HG02943 (cell line): ENCODE measurements around the gene MREG.
"Not testable (repeated sequence)": the region's sequence is repeated elsewhere in the genome, so short reads cannot be mapped to it uniquely, and the experiment has no call there.

ENCODE experiments used
- ATAC-seq: cut with Tn5 transposase; IDR thresholded peaks from one replicate; pipeline ENCODE4 v1.9.1; 2021; ENCODE audit warnings: mild to moderate bottlenecking, low read depth, moderate library complexity; ENCODE audit not compliant: unreplicated experiment

Gene MREG

DNA sequence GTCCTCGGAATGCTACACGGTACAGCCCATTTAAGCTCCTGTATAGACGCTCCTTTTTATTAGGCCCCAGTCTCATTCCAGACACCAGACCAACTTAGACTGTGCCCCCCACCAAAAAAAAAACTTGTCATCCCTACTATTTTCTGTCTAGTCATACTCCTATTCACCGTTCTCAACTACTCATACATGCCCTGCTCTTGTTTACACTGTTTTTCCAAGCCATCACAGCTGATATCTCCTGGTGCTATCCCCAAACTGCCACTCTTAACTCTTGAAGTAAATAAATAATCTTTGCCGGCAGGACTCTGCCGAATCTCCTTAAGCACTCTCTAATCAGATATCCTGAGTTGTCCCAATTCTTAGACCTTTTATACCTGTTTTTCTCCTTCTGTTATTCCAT, 86.4 kb downstream of the MREG start:
- not testable (repeated sequence) for ATAC-seq

DNA sequence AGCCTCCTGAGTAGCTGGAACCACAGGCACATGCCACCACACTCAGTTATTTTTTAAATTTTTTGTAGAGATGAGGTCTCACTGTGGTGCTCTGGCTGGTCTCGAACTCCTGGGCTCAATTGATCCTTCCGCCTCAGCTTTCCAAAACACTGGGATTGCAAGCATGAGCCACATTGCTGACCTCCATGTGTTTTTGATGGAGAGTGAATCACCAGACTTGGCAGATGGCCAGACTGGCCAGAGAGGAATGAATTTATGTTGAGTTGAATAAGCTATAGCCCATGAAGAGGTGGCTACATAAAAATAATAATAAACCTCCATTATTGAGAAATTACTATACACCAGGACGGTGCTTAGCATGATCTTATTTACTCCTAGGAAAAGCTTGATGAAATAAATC, 91.5 kb downstream of the MREG start:
- ATAC-seq, result no peak

DNA sequence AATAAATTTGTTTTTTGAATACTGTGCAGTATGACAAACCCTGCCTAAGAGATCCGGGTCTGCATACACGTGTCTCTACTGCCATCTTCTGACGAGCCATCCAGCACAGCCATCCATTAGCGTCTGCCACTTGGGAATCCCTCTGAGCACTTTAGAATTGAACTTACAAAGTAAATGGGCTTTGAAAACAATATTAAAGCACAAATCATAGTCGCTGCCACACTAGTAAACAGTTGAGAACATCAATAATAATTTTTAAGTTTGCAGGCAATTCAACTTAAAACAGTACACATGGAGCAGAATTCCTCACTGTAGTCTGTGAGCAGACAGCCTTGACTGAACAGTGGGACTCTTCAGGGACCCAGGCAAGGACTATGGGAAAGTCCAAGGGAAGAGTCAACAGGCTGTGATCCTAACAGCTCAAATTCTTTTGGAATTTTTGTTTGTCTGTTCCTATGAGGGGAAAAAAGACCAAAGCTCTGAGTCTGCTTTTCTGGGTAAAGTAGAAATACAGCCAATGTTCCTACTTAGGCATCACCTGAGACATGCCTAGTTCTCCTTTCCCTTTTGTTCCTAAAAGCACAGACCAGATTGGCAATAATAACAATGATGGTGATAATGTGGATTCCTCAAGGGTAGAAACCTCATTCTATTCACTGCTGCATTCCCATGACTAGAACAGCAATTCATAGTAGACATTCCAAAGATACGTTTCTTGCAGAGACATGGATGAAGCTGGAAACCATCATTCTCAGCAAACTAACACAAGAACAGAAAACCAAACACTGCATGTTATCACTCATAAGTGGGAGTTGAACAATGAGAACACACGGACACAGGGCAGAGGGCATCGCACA, 92.9 kb downstream of the MREG start:
- ATAC-seq, result peak; percentile 56

DNA sequence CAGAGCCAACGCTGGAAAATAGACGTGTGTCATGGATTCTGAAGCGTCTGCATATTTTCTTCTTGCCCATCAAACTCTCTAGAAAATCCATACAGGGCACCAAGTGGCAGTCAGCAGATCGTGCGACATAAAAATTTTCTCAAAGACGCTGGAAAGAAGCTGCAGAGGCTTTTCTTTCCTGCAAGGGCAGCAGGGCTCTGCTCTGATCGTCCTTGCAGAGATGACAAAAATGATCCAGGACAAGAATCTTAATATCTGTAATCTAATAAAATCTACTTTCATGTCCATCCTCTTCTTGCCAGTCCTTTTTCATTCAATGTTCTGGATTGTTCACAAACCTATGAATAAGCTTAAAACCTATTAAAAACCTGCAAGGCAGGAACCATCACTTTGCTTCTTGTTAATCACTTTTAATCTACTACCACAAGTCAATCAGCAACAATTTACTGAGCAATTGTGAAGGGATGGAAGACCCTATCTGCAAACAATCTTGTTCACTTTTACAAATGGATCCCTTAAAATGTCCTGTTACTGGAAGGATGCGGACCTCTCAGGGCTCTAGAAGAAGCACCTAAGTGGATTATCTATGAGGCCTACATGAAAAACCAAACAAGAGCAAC, 93.6 kb downstream of the MREG start:
- no peak for ATAC-seq

DNA sequence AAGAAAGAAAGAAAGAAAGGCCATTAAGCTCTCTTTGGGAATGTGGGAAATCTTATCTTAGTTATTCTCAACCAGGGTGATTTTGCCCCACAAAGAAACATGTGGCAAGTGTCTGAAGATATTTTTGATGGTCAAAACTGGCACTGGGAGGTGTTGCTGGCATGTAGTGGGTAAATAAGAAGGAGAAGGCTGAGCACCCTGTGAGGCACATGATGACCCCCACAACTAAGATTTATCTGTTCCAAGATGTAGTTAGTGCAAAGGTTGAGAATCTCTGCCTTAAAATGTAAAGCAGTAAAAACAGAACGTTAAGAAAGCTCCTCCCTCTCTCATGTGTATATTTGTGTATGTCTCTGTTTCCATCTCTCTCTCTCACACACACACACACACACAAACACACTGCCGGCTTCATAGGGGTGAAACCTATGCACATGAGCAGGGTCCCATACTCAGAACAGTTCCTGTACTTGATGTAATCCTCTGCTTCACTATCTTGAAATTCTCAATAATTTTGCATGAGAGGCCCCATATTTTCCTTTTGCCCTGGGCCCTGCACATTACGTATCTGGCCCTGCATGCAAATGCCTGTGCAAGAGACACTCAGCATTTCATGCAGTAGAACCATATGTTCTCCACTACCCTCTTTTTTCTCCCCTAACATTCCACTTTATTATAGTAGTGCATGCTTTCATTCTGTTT, 94.3 kb downstream of the MREG start:
- no peak for ATAC-seq

DNA sequence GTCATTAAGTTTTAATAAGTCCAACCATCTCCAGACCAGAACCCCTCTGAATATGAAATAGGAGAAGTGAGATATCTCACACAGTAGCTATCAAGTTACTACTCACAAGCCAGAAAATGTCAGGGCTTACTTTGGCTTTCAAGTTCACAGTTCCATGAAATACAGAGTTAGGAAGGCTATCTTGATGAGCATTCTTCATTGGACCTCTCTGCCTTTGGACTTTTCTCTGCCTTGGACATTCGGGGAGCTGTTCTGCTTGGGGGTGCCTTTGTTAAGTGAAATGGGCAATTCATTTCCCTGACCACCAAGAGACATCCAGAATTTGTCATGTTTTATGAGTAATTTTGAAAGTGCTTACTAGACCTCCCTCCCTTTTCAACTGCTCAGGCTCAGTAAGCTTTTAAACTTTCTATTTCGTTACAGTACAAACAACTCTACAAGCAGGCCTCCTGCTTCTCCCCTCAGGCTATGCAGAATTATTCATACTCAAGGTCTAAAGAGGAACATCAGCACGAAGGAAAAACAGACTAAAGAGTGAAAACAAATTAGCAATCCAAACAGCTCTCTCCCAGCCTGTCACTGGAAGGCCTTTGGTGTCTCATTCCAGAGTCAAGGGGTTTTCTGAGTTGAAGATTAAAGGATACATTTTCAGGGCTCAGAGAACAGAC, 95.3 kb downstream of the MREG start:
- peak; percentile 79 for ATAC-seq

DNA sequence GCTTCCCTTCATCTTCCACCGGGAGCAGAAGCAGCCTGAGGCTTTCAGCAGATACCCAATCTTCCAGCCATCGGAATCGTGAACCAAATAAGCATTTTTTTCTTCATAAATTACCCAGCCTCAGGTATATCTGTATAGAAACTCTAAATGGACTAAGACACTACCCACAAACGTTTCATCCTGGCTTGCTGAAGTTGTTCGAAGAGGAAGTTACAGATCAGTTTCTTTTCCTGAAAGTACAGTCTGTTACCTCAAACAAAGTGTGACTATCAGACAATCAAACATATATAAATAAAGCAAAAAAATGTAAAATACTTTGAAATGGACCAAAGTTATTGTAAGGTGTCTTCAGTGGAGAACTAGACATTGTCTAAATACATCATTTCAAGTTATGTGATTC, 97.9 kb downstream of the MREG start:
- no peak for ATAC-seq

DNA sequence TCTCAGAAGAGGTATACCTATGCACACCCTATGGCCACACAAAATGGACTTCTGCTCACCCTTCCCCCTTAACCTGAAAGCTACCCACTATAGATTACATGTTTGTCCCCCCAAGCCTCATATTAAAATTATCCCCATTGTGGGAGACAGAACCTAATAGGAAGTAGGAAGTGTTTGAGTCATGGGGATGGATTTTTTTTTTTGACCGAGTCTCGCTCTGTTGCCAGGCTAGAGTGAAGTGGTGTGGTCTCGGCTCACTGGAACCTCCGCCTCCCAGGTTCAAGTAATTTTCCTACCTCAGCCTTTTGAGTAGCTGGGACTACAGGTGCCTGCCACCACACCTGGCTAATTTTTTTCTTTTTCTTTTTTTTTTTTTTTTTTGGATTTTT, 98.6 kb downstream of the MREG start:
- ATAC-seq, result no peak

DNA sequence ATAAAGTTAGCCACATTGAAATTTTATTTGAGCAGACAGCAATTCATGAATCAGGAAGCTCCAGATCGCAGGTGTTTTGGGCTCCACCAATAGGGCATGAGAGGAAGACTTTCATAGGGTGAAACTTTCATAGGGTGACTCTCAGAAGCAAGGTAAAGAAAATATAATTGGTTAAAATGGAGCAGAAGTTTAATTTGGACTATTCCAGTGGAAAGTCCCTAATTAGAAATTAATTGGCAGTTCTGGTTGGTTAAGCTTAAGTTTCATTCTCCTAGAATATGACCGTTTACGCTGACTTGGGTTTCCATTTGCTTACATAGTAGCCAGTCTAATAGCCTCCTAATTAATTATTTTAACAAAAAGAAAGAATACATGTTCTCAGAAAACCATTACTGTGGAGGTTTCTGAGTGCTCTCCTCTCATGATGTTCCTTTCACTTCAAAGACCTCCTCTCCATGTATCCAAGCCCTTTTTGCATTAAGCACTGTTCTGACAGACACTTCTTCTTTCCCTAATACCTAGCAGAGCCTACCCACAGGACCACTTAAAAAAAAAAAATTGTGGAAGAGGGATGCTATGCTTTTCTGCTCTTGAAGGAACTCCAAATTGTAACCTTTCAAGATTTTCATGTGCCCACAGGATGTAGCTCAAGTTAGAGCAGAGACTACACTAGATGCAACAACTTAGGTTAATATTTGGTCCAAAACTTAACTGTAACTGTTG, 99.1 kb downstream of the MREG start:
- ATAC-seq, result no peak

DNA sequence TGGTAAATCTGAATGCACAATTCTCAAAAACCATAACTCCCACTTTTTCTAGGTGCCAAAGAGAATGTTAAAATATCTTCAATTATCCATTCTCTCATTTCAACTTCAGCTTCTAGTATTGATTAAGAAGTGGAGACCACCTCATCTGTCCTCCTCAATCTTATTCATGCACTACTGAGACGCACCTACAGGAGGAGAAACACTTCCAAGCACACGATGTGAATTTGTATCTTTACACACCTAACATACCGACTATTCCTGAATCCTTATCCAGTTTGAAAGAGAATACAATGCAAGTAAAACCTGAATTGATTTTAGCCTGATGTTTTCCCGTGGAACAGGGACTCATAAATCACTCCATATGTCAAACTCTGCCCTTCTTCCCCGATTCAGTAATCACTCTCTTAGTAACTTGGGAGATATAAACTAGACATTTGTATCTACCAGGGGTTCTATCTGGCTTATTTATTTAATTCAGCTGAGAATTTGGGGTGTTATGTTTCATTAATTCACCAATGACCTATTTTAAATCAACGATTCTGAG, 101.0 kb downstream of the MREG start:
- no peak for ATAC-seq

DNA sequence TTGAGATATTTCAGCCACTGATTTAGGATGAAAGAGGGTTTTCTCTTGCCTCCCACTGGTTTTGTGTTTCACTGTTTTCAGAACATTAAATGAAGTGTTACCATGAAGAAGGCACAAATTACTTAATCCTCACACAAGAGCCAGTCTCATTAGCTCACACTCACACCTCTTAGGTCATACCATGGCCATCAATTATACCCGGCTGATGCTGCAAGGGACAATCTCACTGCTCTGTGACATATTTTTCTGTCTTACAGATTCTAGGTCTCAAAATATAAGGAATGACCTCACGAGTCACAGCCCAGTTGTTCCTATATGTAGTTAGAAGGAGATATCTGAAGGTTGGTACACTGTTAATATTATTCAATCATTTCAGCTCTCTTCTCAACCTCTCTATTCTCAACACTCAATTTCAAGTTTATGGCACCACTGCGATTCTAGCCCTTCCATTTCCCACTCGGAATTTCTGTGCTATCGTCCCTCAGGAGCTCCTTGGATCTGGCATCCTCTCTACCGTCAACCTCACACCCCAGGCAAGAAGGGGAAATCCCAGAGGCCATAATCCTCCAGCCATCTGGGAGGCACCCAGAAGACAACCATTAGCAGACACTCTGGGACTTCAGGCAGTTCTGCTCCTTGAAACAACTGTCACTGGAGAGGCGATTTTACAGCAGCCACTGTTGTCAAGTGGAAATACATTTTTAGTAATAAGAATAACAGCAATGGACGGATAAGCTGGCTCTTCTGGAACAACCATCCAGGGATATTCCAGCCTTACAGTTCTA, 101.9 kb downstream of the MREG start:
- ATAC-seq, result no peak

DNA sequence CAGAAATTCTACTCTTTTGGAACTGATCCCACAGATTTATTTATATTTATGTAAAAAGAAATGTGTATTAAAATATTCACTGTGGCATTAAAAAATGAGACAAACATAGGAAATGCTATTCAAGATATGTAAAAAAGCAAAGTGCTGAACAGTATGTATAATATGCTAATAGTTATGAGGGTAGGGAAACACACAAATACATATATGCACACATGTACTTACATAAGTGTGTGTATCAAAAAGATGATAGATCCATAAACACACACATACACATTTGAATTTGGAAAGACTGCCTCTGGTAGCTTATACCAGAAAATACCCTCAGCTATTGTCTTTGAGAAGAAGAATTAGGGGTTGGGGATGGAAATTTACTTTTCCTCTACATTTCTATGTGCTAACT, 103.2 kb downstream of the MREG start:
- ATAC-seq, result no peak

DNA sequence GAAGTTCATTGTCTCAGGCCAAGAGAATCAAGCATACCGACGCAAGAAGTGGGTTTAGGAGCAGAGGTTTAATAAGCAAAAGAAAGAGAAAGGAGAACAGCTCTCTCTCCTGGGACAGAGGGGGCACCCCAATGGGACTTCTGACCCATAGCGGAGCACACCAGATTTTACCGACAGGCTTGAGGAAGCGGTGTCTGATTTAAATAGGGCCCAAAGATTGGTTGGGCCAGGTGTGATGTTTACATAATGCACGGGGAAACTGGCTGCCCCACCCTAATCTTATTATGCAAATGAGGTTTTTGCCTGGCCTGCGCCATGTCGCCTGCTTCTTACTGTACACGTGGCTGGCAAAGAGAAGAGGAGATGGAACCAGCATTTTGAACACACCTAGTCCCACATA, 106.2 kb downstream of the MREG start:
- ATAC-seq, result no peak

DNA sequence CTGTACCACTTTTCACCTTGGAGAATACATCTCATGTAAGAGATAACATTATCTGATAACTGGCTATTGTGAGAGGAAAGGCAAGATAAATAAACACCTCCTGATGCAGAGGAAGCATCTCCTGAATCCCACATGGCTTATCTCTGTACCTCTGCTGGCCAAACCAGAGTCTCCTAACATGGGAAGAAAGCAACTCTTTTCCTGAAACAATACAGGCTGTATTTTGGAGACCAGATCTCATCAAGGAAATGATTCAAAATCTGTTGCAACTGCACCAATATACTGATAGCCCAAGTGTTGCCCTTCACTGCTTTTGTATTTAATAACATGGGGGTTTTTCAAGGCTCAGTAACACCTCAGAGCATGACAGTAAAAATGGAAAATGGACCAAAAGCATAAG, 106.9 kb downstream of the MREG start:
- ATAC-seq, result no peak

DNA sequence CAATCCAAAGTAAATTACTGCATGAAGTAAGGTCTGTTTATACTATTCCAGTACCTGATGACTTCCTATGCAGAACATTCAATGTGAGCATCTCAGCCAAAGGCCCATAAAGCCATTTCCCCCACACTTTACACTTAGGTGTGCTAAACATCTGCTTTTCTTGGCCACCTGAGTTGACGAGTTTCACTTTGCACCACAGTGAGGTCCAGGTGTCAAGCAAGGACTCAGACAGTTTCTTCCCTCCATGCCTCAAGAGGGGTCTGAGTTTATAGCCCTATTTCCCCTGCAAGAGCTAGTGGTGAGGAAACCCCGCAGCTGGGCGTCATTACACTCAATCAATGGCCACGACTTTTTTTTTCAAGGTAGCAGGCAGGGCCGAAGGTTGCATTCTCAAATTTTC, 107.7 kb downstream of the MREG start:
- no peak for ATAC-seq

DNA sequence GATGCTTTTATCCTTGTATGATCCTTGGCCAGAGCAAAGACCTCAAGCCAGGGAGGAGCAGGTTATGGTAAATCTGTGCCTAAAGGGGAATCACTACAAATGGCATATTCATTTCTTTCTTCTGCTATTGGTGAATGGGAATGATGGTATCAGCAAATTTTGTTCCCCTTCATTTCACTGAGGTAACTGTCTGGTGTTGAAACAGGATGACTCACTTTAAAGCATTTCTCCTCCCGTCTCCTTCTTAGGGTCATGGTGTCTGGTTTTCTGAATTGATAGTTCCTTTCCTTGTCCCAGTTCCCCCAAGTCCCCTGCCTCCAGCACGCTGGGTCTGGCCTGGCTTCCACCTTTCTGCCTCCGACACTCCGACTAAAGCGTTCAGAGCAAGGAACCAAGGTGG, 109.2 kb downstream of the MREG start:
- no peak for ATAC-seq

DNA sequence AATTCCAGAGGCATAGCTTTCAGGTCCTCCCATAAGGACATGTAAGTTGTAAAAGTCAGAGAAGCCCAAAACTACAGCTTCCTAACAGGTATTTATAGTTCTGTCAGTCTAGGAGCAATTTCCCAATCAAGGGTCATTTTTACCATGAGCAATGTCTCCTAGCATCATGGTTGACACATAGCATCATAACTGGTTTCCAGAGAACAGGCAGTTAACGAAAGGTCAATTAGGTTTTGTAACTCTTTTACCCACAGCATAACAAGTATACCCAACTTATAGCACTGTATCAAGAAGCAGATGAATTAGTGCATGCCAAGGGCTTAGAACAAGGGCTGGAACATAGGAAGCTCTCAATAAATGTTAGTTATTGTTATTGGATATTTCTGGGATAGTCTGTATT, 110.1 kb downstream of the MREG start:
- ATAC-seq, result no peak

DNA sequence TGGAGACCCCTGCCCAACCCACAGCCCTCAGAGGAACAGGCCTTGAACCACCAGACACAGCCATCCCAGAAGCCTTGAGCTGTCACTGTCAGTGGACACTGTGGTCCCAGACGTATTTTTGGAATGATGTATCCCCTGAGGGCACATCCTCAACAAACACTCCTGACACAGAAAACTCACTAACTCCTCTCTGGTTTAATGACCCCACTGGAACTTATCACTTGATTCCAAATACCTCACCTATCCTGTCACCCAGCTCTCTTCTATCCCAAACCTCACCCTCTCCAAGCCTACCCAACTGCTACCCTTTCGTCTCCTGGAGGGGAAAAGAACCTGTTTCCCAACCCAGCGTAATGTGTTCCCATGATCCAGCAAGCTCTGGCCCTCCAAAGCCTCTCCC, 111.6 kb downstream of the MREG start:
- no peak for ATAC-seq

DNA sequence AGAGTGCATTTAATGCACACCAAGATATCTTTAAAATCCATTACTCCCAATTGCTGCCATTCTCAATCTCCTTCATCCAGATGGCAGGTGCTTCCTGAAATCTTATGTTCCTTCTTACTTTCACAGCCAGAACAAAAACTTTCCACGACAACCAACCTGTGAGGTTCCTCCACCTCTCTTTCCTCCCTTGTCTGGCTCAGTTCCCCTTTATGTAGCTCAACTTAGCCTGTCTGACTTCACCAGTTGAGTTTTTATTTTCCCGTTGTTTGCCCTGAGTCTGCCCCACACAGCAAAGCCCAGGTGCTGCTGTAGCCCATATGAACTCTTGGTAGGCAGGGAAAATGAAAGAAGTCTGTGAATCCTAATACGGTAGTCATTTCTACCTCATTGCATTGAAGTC, 112.5 kb downstream of the MREG start:
- no peak for ATAC-seq
